Keratinocyte (primary cell): ENCODE results near the gene EPB41L4B. TPM values are rescaled to one million over a fixed set of nuclear protein-coding genes. Genes with fewer than 3 reads are reported as not detected.

ENCODE experiments used
- DNase-seq: peaks from one replicate; pipeline ENCODE4 v3.0.0-alpha.2; 2011; ENCODE audit warnings: low read depth, missing footprints, low spot score
- FAIRE-seq: peaks from 2 replicates; lab custom pipeline; 2011; peaks lifted over from hg19 to GRCh38; lab: Jason Lieb, UNC
- H2AFZ ChIP-seq: 2 replicates; pipeline ENCODE4 v1.6.0; 2012; ENCODE audit warnings: low read length, control low read depth, inconsistent platforms; ENCODE audit not compliant: control insufficient read depth
- H3K27ac ChIP-seq: 2 replicates; pipeline ENCODE4 v1.5.1; 2011; ENCODE audit warnings: low read length; ENCODE audit not compliant: control insufficient read depth, insufficient read depth
- H3K27me3 ChIP-seq: 3 replicates; pipeline ENCODE4 v1.6.0; 2011; ENCODE audit warnings: low read length; ENCODE audit not compliant: control insufficient read depth, insufficient read depth; ENCODE audit errors: extremely low read depth
- H3K36me3 ChIP-seq, 2 experiments: 2 replicates in 1 of 2; 3 replicates in 1 of 2; pipeline ENCODE4 v1.5.1; 2011; ENCODE audit warnings: low read length in 2 of 2, mild to moderate bottlenecking in 1 of 2; ENCODE audit not compliant: control insufficient read depth in 2 of 2, insufficient read depth in 2 of 2; ENCODE audit errors: extremely low read depth in 1 of 2
- H3K4me1 ChIP-seq: 3 replicates; pipeline ENCODE4 v1.5.1; 2011; ENCODE audit warnings: low read length; ENCODE audit not compliant: control insufficient read depth, insufficient read depth; ENCODE audit errors: extremely low read depth
- H3K4me2 ChIP-seq: 3 replicates; pipeline ENCODE4 v1.6.0; 2011; ENCODE audit warnings: low read depth, low read length; ENCODE audit not compliant: control insufficient read depth, insufficient read depth; ENCODE audit errors: extremely low read depth
- H3K4me3 ChIP-seq, 3 experiments: fragments of 200-600 bp in 1 of 3; sonication (generic) in 1 of 3; 2 replicates in 2 of 3; 3 replicates in 1 of 3; pipeline ENCODE4 v1.5.1; 2011 to 2016; ENCODE audit warnings: low read length in 3 of 3, mild to moderate bottlenecking in 3 of 3, control low read depth in 2 of 3, inconsistent platforms in 1 of 3, low read depth in 1 of 3, mixed read lengths in 1 of 3, mixed run types in 1 of 3, moderate library complexity in 1 of 3; ENCODE audit not compliant: control insufficient read depth in 2 of 3, insufficient read depth in 2 of 3; ENCODE audit errors: extremely low read depth in 1 of 3
- H3K79me2 ChIP-seq: 2 replicates; pipeline ENCODE4 v1.6.0; 2012; ENCODE audit warnings: low read length; ENCODE audit not compliant: control insufficient read depth, insufficient read depth
- H3K9ac ChIP-seq: 3 replicates; pipeline ENCODE4 v1.6.0; 2011; ENCODE audit warnings: low read length; ENCODE audit not compliant: control insufficient read depth, insufficient read depth; ENCODE audit errors: extremely low read depth
- H3K9me1 ChIP-seq: 3 replicates; pipeline ENCODE4 v1.6.0; 2011; ENCODE audit warnings: low read length; ENCODE audit not compliant: control insufficient read depth, insufficient read depth; ENCODE audit errors: extremely low read depth
- H3K9me3 ChIP-seq: 2 replicates; pipeline ENCODE4 v1.5.1; 2012; ENCODE audit warnings: low read depth, low read length; ENCODE audit not compliant: control insufficient read depth
- H4K20me1 ChIP-seq: 3 replicates; pipeline ENCODE4 v1.6.0; 2011; ENCODE audit warnings: low read length; ENCODE audit not compliant: control insufficient read depth, insufficient read depth; ENCODE audit errors: extremely low read depth
- CTCF ChIP-seq, 3 experiments: IDR thresholded peaks in 1 of 3; conservative IDR thresholded peaks in 1 of 3; optimal IDR thresholded peaks in 1 of 3; 2 replicates in 2 of 3; 3 replicates in 1 of 3; pipeline versions ENCODE3 to v1.5.1; 2011; ENCODE audit warnings: low read length in 3 of 3, mild to moderate bottlenecking in 3 of 3, moderate library complexity in 2 of 3, control low read depth in 1 of 3, inconsistent platforms in 1 of 3; ENCODE audit not compliant: insufficient read depth in 2 of 3; ENCODE audit errors: extremely low read depth in 1 of 3
- EZH2 ChIP-seq: IDR thresholded peaks from one replicate; pipeline ENCODE4 v1.6.1; 2012; ENCODE audit warnings: inconsistent platforms, mild to moderate bottlenecking, low read length, moderate library complexity
- dilution Hi-C: fragments of 300-500 bp; cut with MboI; formaldehyde crosslinking; loops from one replicate; pipeline ENCODE4 v1.7.0; 2020; ENCODE audit warnings: low sequenced_read_pairs; ENCODE audit not compliant: extremely low pct_ligation_motif_present
- polyA plus RNA-seq, 5 experiments: library from polyadenylated mRNA; depleted of rRNA in 3 of 5; stranded (reverse) in 3 of 5; stranded (forward) in 1 of 5; unstranded in 1 of 5; fragments of >200 nt; gene quantifications; 1 replicate in 1 of 5; 2 replicates in 3 of 5; 3 replicates in 1 of 5; pipeline versions ENCODE4 v1.2.1 to v1.2.3, GENCODE V29; 2011 to 2012; ENCODE audit warnings: missing spikeins in 2 of 5, low read depth in 1 of 5, low replicate concordance in 1 of 5

The EPB41L4B gene
- polyA plus RNA-seq, 1 donor (not counting 4 experiments of a cell fraction or from before 2014, with no cell fraction given): 13.7 TPM

GRCh38 chr9:109302606-109303005, 18.3 kb downstream of the EPB41L4B start:
- Histone ChIP-seq H4K20me1 (peaks cover under 1% of the 10 kb centered on the region), H3K27me3 (peaks cover 3% of the 10 kb centered on the region), H3K9ac (no peak overlapping the region), H3K9me3 (no peaks in the 10 kb centered on the region), H3K4me2 (no peak overlapping the region), H3K36me3 (no peaks in the 10 kb centered on the region), H3K27ac (no peak overlapping the region), H3K4me3 (no peak overlapping the region), H3K9me1 (no peaks in the 10 kb centered on the region), H3K4me1 (peaks cover 12% of the 10 kb centered on the region), H2AFZ (no peak overlapping the region), H3K79me2 (no peaks in the 10 kb centered on the region)
- TF ChIP-seq EZH2 (no peak), CTCF (optimal IDR thresholded peaks at IDR 0.05 in 1 of 3, IDR thresholded peaks at IDR 0.05 in 1 of 3, conservative IDR thresholded peaks at IDR 0.05 in 1 of 3; ENCODE audit: extremely low read depth in 1 of 3, insufficient read depth in 2 of 3, low read length in 3 of 3) (no peak)
- FAIRE-seq (no peak), DNase-seq (no peak)
- dilution Hi-C loops: no loop called here

GRCh38 chr9:109301012-109301411, 19.8 kb downstream of the EPB41L4B start:
- no peak overlapping the region for H3K9ac ChIP-seq
- peaks cover 4% of the 10 kb centered on the region for H3K79me2 ChIP-seq
- no peak for FAIRE-seq
- no peak overlapping the region for H3K4me3 ChIP-seq
- no peak overlapping the region for H2AFZ ChIP-seq
- H3K4me2 ChIP-seq: no peak overlapping the region
- no peak for TF ChIP-seq CTCF (optimal IDR thresholded peaks at IDR 0.05 in 1 of 3, IDR thresholded peaks at IDR 0.05 in 1 of 3, conservative IDR thresholded peaks at IDR 0.05 in 1 of 3; ENCODE audit: extremely low read depth in 1 of 3, insufficient read depth in 2 of 3, low read length in 3 of 3)
- no peak for TF ChIP-seq EZH2
- peaks cover 7% of the 10 kb centered on the region for H4K20me1 ChIP-seq
- H3K27me3 ChIP-seq: peaks cover 3% of the 10 kb centered on the region
- no peaks in the 10 kb centered on the region for H3K36me3 ChIP-seq
- no peaks in the 10 kb centered on the region for H3K9me1 ChIP-seq
- no peak for DNase-seq
- peaks cover 17% of the 10 kb centered on the region for H3K4me1 ChIP-seq
- dilution Hi-C loops: no loop called here
- no peaks in the 10 kb centered on the region for H3K9me3 ChIP-seq
- no peak overlapping the region for H3K27ac ChIP-seq
